ELR (cell line): ENCODE data around the gene KIAA1217.
A peak's percentile ranks its signal among the peaks of the same experiment; 100 is the strongest.
"Not testable (repeated sequence)": the region's sequence is repeated elsewhere in the genome, so short reads cannot be mapped to it uniquely, and the experiment has no call there.

Experiments used
- DNase-seq: peaks from one replicate; pipeline ENCODE4 v3.0.0-alpha.2; 2015; ENCODE audit warnings: low read depth

KIAA1217 gene

DNA sequence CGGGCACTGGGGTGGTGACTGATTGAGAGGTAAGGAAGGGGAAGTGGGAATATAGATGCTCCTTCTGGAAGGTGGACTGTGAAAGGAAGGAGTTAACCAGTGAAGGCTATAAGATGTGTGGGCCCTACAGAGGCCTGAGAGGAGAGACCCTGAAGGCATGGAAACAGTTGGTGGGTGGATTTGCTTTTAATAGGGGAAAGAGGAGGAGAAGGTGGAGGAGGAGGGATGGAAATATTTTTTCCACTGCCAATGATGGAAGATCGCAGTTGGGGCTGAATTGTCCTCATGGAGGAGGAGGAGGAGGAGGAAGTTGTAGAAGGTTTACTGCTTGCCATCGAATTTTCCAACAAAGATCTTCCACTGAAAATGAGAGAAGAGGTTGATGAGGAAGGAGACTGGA is 80.3 kb downstream of the KIAA1217 start:
- DNase-seq = no peak

- DNase-seq = no peak
Measured at GRCh38 chr10:24292304-24293293, 83.7 kb downstream of the KIAA1217 start.

GRCh38 chr10:24299578-24300260 is 90.8 kb downstream of the KIAA1217 start:
- peak; percentile 93 for DNase-seq

DNA sequence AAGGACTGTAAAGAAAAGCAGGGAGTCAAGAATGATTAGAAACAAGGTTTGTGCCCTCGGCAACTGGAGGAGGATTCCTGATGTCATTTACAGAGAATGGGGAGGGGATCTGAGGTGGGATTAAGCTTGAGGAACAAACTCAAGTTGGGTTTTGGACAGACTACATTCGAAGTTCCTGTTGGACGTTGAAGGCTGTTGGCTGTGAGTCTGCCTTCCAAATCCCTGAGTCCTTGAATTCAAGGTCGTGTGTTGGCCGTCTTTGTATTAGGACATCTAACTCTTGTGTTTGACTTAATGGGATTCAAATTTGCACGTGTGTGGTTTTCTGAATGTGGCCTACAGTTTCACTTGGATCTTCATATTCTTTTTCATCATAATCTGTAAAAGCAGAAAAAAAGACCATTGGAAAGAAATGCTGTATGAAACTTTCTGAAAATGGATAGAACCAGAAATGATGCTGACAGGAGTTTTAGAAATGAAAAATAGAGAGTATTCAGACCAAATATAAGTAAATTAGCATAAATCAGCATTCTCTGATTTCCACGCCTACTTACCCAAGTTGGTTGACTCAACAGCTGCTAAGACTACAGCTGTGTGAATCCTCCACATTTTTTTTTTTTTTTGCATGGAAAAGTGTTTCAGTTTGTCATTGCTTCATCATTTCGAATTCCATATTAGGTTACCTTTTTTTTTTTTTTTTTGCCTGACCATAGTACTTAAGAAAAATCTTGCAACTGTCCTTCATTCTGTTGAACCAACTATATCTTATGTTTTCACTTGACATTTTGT is 94.8 kb downstream of the KIAA1217 start:
- peak; percentile 3 for DNase-seq

DNA sequence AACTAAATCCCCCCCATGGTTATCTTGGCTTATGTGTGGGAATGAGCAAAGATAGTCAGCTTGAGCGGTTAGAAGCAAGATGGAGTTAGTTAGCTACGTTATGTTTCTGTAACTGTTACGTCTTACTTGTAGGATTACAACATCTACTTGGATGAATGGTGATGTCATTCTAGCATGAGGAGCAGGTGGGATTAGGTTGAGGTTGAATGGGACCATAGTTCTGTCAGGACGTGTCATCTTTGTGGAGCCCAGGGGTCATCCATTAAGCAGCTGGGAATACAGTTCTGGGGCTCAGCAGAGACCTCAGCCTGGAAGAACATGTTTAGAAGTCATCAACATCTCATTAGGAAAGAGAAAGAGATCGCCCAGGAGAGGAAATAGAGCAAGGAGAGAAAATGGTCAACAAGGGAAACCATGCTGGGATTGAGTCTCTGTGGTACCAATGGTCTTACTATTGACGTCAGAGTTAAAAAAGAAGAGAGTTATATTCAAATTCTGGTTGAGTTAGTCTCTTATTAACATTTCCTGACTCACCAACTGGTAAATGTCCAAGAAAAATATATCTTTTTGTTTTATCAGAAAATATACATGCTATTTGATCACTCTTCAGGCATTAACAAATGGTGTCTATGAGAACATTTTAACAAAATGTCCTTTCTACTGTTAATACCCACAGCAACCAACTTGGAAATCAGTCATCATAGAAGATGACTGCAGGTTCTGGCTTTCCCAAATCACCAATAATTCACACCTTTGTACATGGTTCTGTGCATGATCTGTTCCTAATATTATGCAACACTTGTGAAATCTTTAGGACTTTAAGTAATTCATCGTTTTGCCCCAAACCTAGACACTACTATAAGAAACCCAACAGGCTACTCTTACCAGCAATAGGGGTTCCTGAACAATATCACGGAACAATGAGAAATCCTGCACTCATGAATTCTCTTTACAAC is 96.9 kb downstream of the KIAA1217 start:
- peak; percentile 44 for DNase-seq

- no peak for DNase-seq
Measured at GRCh38 chr10:24306507-24306875, 97.6 kb downstream of the KIAA1217 start.

GRCh38 chr10:24307116-24307515 is 98.2 kb downstream of the KIAA1217 start:
- DNase-seq = no peak

DNA sequence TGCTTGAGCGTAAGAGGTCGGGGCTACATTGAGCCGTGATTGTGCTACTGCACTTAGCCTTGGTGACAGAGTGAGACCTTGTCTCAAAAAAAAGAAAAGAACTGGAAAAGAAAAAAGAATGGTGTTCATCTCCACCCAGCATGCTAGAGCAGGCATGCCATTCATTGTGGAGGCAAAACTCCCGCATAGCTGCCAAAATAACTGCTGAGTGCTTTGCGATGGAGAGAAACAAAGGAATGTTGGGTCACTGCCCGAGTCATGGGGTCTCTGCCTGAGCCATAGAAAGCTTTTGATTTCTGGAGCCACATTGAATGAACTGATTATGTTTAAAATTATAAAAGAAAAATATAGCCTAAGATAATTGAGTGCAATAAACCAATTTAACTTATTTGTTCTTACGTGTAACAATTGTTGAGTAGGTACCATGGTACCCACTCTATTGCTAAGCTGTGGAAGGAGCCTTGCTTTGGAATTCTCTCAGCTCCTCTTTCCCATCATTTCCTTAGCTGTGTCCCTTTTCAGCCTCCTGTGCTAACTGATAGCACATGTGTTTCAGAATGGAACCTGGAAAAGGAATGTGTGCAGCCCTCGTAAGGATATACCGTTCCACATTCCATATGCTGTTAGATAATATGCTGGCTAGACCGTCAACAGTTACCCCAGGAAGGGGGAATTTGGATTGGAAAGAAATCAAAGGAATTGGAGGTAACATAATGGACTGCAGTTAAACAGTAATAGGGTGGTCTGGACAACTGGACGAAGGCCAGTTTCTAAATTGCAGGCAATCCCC is 99.0 kb downstream of the KIAA1217 start:
- no peak for DNase-seq

DNA sequence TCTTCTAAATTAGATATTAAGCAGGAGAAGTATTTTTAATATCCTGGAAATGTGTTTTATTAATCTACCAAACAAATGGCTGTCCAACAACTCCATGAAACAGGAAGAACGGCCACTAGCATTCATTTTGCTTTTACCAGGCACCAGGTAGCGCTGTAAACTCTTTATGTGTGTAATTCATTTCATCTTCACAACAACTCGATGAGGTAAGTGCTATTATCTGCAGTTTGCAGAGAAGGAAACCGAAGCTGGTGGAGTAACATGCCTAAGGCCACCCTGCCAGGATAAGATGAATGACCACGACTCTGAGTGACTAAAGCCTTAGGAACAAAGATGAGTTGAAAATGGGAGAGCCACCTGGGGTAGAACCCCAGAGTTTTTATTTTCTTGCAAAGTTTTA is 101.2 kb downstream of the KIAA1217 start:
- peak; percentile 42 for DNase-seq

DNA sequence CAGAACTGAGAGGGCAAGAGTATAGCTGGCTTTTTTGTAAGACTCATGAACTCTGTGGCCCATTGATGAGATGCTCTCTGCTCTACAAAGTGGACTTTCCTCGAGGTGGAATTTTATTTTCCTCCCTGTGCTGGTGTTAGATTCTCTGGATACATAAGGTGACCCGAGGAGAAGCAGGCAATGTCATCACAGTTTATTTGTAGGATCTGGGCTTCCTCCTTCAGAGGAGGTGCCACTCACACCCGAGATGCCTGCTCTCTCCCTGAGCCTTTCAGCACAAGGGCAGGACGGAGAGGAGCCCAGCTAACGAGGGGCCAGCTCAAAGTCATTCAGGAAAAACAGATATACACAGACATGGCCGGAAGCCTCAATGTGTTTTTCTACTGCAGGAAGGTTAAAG is 103.0 kb downstream of the KIAA1217 start:
- DNase-seq = no peak

DNA sequence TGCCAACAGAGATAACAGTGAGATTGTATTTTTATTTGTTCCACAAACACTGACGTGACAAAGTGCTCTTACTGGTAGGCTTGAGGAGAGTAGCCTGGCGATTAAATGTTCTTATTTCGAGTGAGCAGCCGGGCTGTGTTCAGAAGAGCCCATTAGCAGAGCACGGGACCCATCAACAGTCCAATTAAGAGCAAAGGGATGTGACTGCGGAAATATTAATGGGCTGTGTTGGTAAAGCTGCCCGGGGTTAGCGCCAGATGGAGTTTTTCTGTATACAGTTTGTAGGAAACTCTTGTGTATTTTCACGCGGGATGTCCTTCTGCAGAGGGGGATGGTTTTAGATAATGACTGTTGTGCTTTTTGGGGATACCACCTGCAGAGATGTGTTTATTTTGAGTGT is 104.3 kb downstream of the KIAA1217 start:
- DNase-seq = no peak

DNA sequence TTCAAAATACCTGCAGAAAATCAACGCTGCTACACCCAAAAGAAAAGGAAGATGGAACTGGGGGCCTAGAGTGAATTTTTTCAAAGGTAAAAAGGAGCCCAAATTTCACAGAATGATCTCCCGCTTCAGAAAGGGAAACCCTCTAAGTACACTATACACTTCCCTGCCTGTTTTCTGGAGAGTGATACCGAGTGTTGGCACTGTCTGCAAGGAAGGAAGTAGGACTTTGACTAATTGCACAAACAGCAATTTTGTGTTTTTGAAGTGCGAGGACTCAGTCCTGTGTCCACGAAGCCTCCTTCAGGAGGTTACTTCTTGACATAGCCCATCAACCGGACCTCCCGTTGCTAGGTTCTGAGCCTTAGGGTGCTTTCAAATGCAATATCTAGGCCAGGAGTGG is 106.3 kb downstream of the KIAA1217 start:
- no peak for DNase-seq

- no peak for DNase-seq
Measured at GRCh38 chr10:24318517-24318916, 109.6 kb downstream of the KIAA1217 start.

DNA sequence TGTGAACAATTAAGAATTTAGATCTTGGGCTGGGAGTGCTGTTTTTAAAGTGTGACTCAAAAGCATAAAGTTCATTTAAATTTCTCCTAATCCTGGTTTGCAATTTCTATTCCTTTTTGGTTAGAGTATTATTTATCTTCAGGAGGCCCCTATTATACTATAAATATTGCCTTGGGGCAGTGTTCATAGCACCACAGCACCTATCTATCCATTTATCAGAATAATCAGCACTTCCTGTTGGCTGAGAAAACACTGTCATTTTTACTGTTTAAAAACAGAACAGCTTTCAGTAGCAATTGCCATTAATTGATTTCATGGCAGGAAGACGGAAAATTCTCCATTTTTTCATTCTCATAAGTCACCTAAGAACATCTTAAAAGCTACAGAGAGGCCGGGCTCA is 111.4 kb downstream of the KIAA1217 start:
- DNase-seq = no peak

- no peak for DNase-seq
Measured at GRCh38 chr10:24324651-24325050, 115.7 kb downstream of the KIAA1217 start.

- peak; percentile 10 for DNase-seq
Measured at GRCh38 chr10:24331457-24331856, 122.5 kb downstream of the KIAA1217 start.

GRCh38 chr10:24333736-24334135 is 124.8 kb downstream of the KIAA1217 start:
- no peak for DNase-seq

DNA sequence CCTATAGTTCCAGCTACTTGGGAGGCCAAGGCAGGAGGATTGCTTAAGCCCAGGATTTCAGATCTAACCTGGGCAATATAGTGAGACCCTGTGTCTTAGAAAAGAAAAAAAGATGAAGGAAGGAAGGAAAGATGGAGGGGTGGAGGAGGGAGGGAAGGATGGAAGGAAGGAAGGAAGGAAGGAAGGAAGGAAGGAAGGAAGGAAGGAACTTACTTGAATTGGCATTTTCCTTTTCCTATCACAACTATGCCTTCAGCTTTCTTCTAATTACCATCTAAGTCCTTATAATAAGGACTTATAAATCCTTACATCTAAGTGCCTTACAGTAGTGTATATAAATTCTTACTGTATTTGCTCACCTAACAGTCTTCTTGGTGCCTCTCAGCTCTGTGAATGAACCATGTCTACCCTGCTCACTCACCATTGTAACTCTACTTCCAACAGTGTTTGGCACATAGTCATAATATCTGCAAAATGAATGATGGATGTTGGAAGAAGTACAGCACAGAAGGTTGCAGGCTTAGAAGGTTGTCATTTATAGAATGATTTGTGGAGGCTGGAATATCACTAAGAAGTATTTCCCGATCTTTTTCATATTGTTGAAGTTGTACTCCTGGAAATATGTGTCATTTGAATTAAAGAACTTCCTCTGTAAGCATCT is 125.5 kb downstream of the KIAA1217 start:
- DNase-seq = no peak

- DNase-seq = not testable (repeated sequence)
Measured at GRCh38 chr10:24337723-24338122, 128.8 kb downstream of the KIAA1217 start.

DNA sequence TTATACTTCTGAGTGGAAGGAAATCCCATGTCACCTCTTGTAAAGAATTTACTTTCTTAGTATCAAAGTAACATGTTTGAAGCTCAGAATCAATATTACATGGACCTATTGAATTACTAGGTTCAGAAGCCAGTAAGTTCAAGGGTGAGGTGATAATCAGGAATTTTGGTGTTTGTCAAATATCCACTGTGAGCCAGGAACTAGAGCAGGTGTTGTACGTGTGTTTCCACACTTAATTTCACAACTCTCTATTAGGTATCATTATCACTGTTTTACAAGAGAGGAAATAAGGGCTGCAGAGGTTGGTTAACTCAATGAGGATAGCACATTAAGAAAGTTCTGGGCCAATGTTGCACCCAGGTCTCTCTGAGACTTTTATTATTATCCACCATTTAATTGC is 130.4 kb downstream of the KIAA1217 start:
- DNase-seq = no peak
